Osteoblast (primary cell): ENCODE measurements around the gene GSTCD. TPM values are rescaled to one million over a fixed set of nuclear protein-coding genes. Genes with fewer than 3 reads are reported as not detected.
"Not testable (repeated sequence)": the region's sequence is repeated elsewhere in the genome, so short reads cannot be mapped to it uniquely, and the experiment has no call there.

Source experiments
- DNase-seq: peaks from one replicate; pipeline ENCODE4 v3.0.0; 2011; ENCODE audit warnings: low spot score, mixed read lengths; ENCODE audit not compliant: insufficient read length; ENCODE audit errors: missing footprints
- H2AFZ ChIP-seq: 2 replicates; pipeline ENCODE4 v1.6.0; 2011; ENCODE audit warnings: mild to moderate bottlenecking, low read length
- H3K27ac ChIP-seq: 2 replicates; pipeline ENCODE4 v1.5.1; 2011; ENCODE audit warnings: mild to moderate bottlenecking, low read depth, low read length, moderate library complexity
- H3K27me3 ChIP-seq: 2 replicates; pipeline ENCODE4 v1.6.0; 2012; ENCODE audit warnings: mild to moderate bottlenecking, control low read depth, inconsistent platforms, low read length, moderate library complexity; ENCODE audit not compliant: insufficient read depth
- H3K36me3 ChIP-seq: 2 replicates; pipeline ENCODE4 v1.5.1; 2011; ENCODE audit warnings: mild to moderate bottlenecking, low read length, control low read depth, moderate library complexity; ENCODE audit not compliant: insufficient read depth
- H3K4me1 ChIP-seq: 2 replicates; pipeline ENCODE4 v1.5.1; 2011; ENCODE audit warnings: mild to moderate bottlenecking, low read length, control low read depth, moderate library complexity; ENCODE audit not compliant: insufficient read depth
- H3K4me2 ChIP-seq: 2 replicates; pipeline ENCODE4 v1.6.0; 2011; ENCODE audit warnings: mild to moderate bottlenecking, low read length; ENCODE audit not compliant: insufficient read depth
- H3K4me3 ChIP-seq: fragments of 200-600 bp; sonication (generic); 3 replicates; pipeline ENCODE4 v1.5.1; 2012; ENCODE audit warnings: mild to moderate bottlenecking, low read length, inconsistent platforms; ENCODE audit not compliant: insufficient read depth
- H3K79me2 ChIP-seq: 2 replicates; pipeline ENCODE4 v1.6.0; 2012; ENCODE audit warnings: mild to moderate bottlenecking, low read length, control low read depth, inconsistent platforms; ENCODE audit not compliant: insufficient read depth
- H3K9me3 ChIP-seq: 2 replicates; pipeline ENCODE4 v1.5.1; 2011; ENCODE audit warnings: low read depth, low read length, control low read depth
- H4K20me1 ChIP-seq: 2 replicates; pipeline ENCODE4 v1.6.0; 2012; ENCODE audit warnings: mild to moderate bottlenecking, low read length, control low read depth; ENCODE audit not compliant: insufficient read depth
- CTCF ChIP-seq: IDR thresholded peaks from 2 replicates; pipeline ENCODE4 v1.5.1; 2011; ENCODE audit warnings: mild to moderate bottlenecking, low read depth, low read length, moderate library complexity; ENCODE audit errors: extremely low read depth
- total RNA-seq: library from RNA; depleted of rRNA; stranded (reverse); fragments of >200 nt; gene quantifications from 2 replicates; pipeline ENCODE4 v1.2.3, GENCODE V29; 2012

Gene GSTCD
- total RNA-seq, 1 donor = 6.9 TPM

GRCh38 chr4:105677709-105678108, 30.9 kb upstream of the GSTCD start:
- Histone ChIP-seq H3K27me3 (no peaks in the 10 kb centered on the region), H3K36me3 (peaks cover under 1% of the 10 kb centered on the region), H3K9me3 (no peaks in the 10 kb centered on the region), H2AFZ (no peak overlapping the region), H3K4me3 (no peak overlapping the region), H3K27ac (no peak overlapping the region), H3K79me2 (no peaks in the 10 kb centered on the region), H3K4me2 (no peak overlapping the region), H4K20me1 (no peaks in the 10 kb centered on the region), H3K4me1 (peaks cover 7% of the 10 kb centered on the region)
- no peak for DNase-seq
- no peak for TF ChIP-seq CTCF

- peaks cover 7% of the 10 kb centered on the region for H3K4me1 ChIP-seq
- no peaks in the 10 kb centered on the region for H3K27me3 ChIP-seq
- no peak overlapping the region for H2AFZ ChIP-seq
- no peaks in the 10 kb centered on the region for H3K9me3 ChIP-seq
- no peak overlapping the region for H3K4me2 ChIP-seq
- H3K4me3 ChIP-seq = no peak overlapping the region
- DNase-seq = no peak
- H3K79me2 ChIP-seq = no peaks in the 10 kb centered on the region
- no peak for TF ChIP-seq CTCF
- no peaks in the 10 kb centered on the region for H4K20me1 ChIP-seq
- H3K36me3 ChIP-seq = peaks cover 9% of the 10 kb centered on the region
- H3K27ac ChIP-seq = no peak overlapping the region
These were observed 29.4 kb upstream of the GSTCD start for GRCh38 chr4:105679186-105679585.

- H3K4me2 ChIP-seq = no peak overlapping the region
- TF ChIP-seq CTCF = no peak
- no peak overlapping the region for H3K4me3 ChIP-seq
- H3K27me3 ChIP-seq = no peaks in the 10 kb centered on the region
- peaks cover 21% of the 10 kb centered on the region for H3K36me3 ChIP-seq
- H3K27ac ChIP-seq = no peak overlapping the region
- no peaks in the 10 kb centered on the region for H3K9me3 ChIP-seq
- H3K79me2 ChIP-seq = no peaks in the 10 kb centered on the region
- no peaks in the 10 kb centered on the region for H4K20me1 ChIP-seq
- no peak for DNase-seq
- H3K4me1 ChIP-seq = peaks cover 7% of the 10 kb centered on the region
- H2AFZ ChIP-seq = no peak overlapping the region
These were observed 25.5 kb upstream of the GSTCD start for GRCh38 chr4:105683038-105683437.

- Histone ChIP-seq H3K4me1 (no peaks in the 10 kb centered on the region), H3K36me3 (peaks cover 28% of the 10 kb centered on the region), H3K4me2 (no peak overlapping the region), H3K27ac (no peak overlapping the region), H3K27me3 (no peaks in the 10 kb centered on the region), H3K9me3 (no peaks in the 10 kb centered on the region), H3K4me3 (no peak overlapping the region), H2AFZ (no peak overlapping the region), H4K20me1 (no peaks in the 10 kb centered on the region), H3K79me2 (no peaks in the 10 kb centered on the region)
- no peak for TF ChIP-seq CTCF
- DNase-seq = no peak
These were observed 22.0 kb upstream of the GSTCD start for GRCh38 chr4:105686571-105686970.

GRCh38 chr4:105694812-105695211, 13.8 kb upstream of the GSTCD start:
- not testable (repeated sequence) for H4K20me1 ChIP-seq, H3K79me2 ChIP-seq, DNase-seq, H3K4me3 ChIP-seq, H3K27me3 ChIP-seq, H2AFZ ChIP-seq, H3K9me3 ChIP-seq, H3K4me1 ChIP-seq, H3K27ac ChIP-seq, H3K4me2 ChIP-seq
- H3K36me3 ChIP-seq = peaks cover 47% of the 10 kb centered on the region

GRCh38 chr4:105695832-105696231, 12.8 kb upstream of the GSTCD start:
- H4K20me1 ChIP-seq, DNase-seq, H3K9me3 ChIP-seq, H3K27me3 ChIP-seq, H3K4me1 ChIP-seq, H3K27ac ChIP-seq, H3K4me2 ChIP-seq, H3K4me3 ChIP-seq, H3K79me2 ChIP-seq, H2AFZ ChIP-seq: not testable (repeated sequence)
- H3K36me3 ChIP-seq = peaks cover 47% of the 10 kb centered on the region
